Activated T-helper 1 cell treated with anti-CD3 and anti-CD28 coated beads, Interleukin-12 subunit alpha, Interleukin-12 subunit beta, Interleukin-2, Interleukin-4 antibody, amounts not matched to agents 30 ng/mL and 10 ng/mL and 1 ng/mL, durations not matched to agents 14 hours and 24 hours and 36 hours (primary cell): ENCODE data around the gene WASHC4. TPM values are rescaled to one million over a fixed set of nuclear protein-coding genes. Genes with fewer than 3 reads are reported as not detected.
"Not testable (repeated sequence)": the region's sequence is repeated elsewhere in the genome, so short reads cannot be mapped to it uniquely, and the experiment has no call there.

Experiments used
- DNase-seq: peaks from one replicate; pipeline ENCODE4 v3.0.0; 2021; ENCODE audit warnings: low spot score
- H3K27ac Mint-ChIP-seq: one replicate; pipeline ENCODE4 v1.8.0; 2021; ENCODE audit warnings: mild to moderate bottlenecking, mixed read lengths
- H3K27me3 Mint-ChIP-seq: one replicate; pipeline ENCODE4 v1.8.0; 2022; ENCODE audit warnings: mild to moderate bottlenecking, moderate library complexity, mixed read lengths; ENCODE audit not compliant: insufficient read depth
- H3K36me3 Mint-ChIP-seq: one replicate; pipeline ENCODE4 v1.8.0; 2021; ENCODE audit warnings: low read depth, mixed read lengths
- H3K4me1 Mint-ChIP-seq: one replicate; pipeline ENCODE4 v1.8.0; 2021; ENCODE audit warnings: low read depth, mixed read lengths
- H3K4me3 Mint-ChIP-seq: one replicate; pipeline ENCODE4 v1.8.0; 2021; ENCODE audit warnings: mild to moderate bottlenecking, moderate library complexity, mixed read lengths
- H3K9me3 Mint-ChIP-seq: one replicate; pipeline ENCODE4 v1.8.0; 2021; ENCODE audit warnings: mixed read lengths
- intact Hi-C: fragments of 100-400 bp; cut with micrococcal nuclease; formaldehyde crosslinking; loops from one replicate; pipeline ENCODE4 v1.15.1; 2024
- total RNA-seq: library from RNA; stranded (reverse); gene quantifications from 2 replicates; pipeline ENCODE4 v1.2.3, GENCODE V29; 2022

Gene WASHC4
- total RNA-seq, 1 donor from 2014 or later = 34.5 TPM

GRCh38 chr12:105078712-105079570, 28.6 kb upstream of the WASHC4 start:
- Mint-ChIP-seq H3K27ac (no peak overlapping the region), H3K4me3 (no peak overlapping the region), H3K36me3 (peaks cover 1% of the 10 kb centered on the region), H3K27me3 (peaks cover 17% of the 10 kb centered on the region), H3K9me3 (no peaks in the 10 kb centered on the region), H3K4me1 (peaks cover 6% of the 10 kb centered on the region)
- intact Hi-C loops = no loop called here
- no peak for DNase-seq

GRCh38 chr12:105083031-105083430, 24.5 kb upstream of the WASHC4 start:
- intact Hi-C loops = no loop called here
- peaks cover 5% of the 10 kb centered on the region for H3K9me3 Mint-ChIP-seq

GRCh38 chr12:105083551-105084105, 23.9 kb upstream of the WASHC4 start:
- Mint-ChIP-seq H3K4me3 (peak overlapping the region; percentile 82), H3K36me3 (peaks cover 1% of the 10 kb centered on the region), H3K9me3 (peaks cover 5% of the 10 kb centered on the region), H3K4me1 (peaks cover 8% of the 10 kb centered on the region), H3K27me3 (peaks cover 23% of the 10 kb centered on the region), H3K27ac (no peak overlapping the region)
- intact Hi-C loops = loop anchor here (1.0 kb wide), 1 partner anchor 24 kb away; the partner anchor contains the start of gene WASHC4
- DNase-seq = no peak

More at GRCh38 chr12:105083031-105083430, 24.5 kb upstream of the WASHC4 start:
- H3K36me3 Mint-ChIP-seq = peaks cover 1% of the 10 kb centered on the region
- peak overlapping the region; percentile 6 for H3K4me3 Mint-ChIP-seq
- H3K27ac Mint-ChIP-seq = no peak overlapping the region
- no peak for DNase-seq
- peaks cover 8% of the 10 kb centered on the region for H3K4me1 Mint-ChIP-seq
- H3K27me3 Mint-ChIP-seq = peaks cover 23% of the 10 kb centered on the region

GRCh38 chr12:105084251-105085250, 23.0 kb upstream of the WASHC4 start, which contains the start of gene ALDH1L2:
Gene ALDH1L2, minus strand, starts transcription at chr12:105084458. Its CDS starts 22 bp downstream, at chr12:105084436.
- Mint-ChIP-seq H3K27me3 (peaks cover 23% of the 10 kb centered on the region), H3K27ac (no peak within 1 kb of the TSS), H3K4me1 (peaks cover 8% of the 10 kb centered on the region), H3K36me3 (peaks cover 1% of the 10 kb centered on the region), H3K9me3 (peaks cover 5% of the 10 kb centered on the region), H3K4me3 (peak within 1 kb of the TSS; percentile 82)
- intact Hi-C loops = loop anchor here (1.0 kb wide), 1 partner anchor 23 kb away; the partner anchor contains the start of gene WASHC4
- DNase-seq = peak; percentile 62

- intact Hi-C loops = no loop called here
- DNase-seq = no peak
- H3K4me3 Mint-ChIP-seq = peak overlapping the region; percentile 68
- peaks cover 1% of the 10 kb centered on the region for H3K36me3 Mint-ChIP-seq
- peaks cover 8% of the 10 kb centered on the region for H3K4me1 Mint-ChIP-seq
- no peak overlapping the region for H3K27ac Mint-ChIP-seq
- peaks cover 23% of the 10 kb centered on the region for H3K27me3 Mint-ChIP-seq
- peaks cover 5% of the 10 kb centered on the region for H3K9me3 Mint-ChIP-seq
Observed at GRCh38 chr12:105085501-105085900, 22.0 kb upstream of the WASHC4 start.

- Mint-ChIP-seq H3K4me3 (no peak overlapping the region), H3K4me1 (no peaks in the 10 kb centered on the region), H3K9me3 (peaks cover 11% of the 10 kb centered on the region), H3K36me3 (peaks cover 3% of the 10 kb centered on the region), H3K27me3 (peaks cover 36% of the 10 kb centered on the region), H3K27ac (no peak overlapping the region)
- intact Hi-C loops = no loop called here
- no peak for DNase-seq
Observed at GRCh38 chr12:105089817-105090216, 17.7 kb upstream of the WASHC4 start.

GRCh38 chr12:105090361-105090760, 17.2 kb upstream of the WASHC4 start:
- intact Hi-C loops = no loop called here
- no peak overlapping the region for H3K27ac Mint-ChIP-seq
- peaks cover 3% of the 10 kb centered on the region for H3K36me3 Mint-ChIP-seq
- no peak for DNase-seq
- H3K4me1 Mint-ChIP-seq = no peaks in the 10 kb centered on the region
- H3K9me3 Mint-ChIP-seq = peaks cover 16% of the 10 kb centered on the region
- peaks cover 36% of the 10 kb centered on the region for H3K27me3 Mint-ChIP-seq
- H3K4me3 Mint-ChIP-seq = no peak overlapping the region

GRCh38 chr12:105091476-105092206, 15.9 kb upstream of the WASHC4 start:
- no peak overlapping the region for H3K4me3 Mint-ChIP-seq
- peaks cover 33% of the 10 kb centered on the region for H3K27me3 Mint-ChIP-seq
- no peak overlapping the region for H3K27ac Mint-ChIP-seq
- H3K9me3 Mint-ChIP-seq = peaks cover 22% of the 10 kb centered on the region
- no peak for DNase-seq
- H3K36me3 Mint-ChIP-seq = peaks cover 3% of the 10 kb centered on the region
- no peaks in the 10 kb centered on the region for H3K4me1 Mint-ChIP-seq
- intact Hi-C loops = no loop called here

- no peak for DNase-seq
- Mint-ChIP-seq H3K27me3 (peaks cover 32% of the 10 kb centered on the region), H3K27ac (no peak overlapping the region), H3K4me3 (no peak overlapping the region), H3K9me3 (peaks cover 24% of the 10 kb centered on the region), H3K36me3 (peaks cover 3% of the 10 kb centered on the region), H3K4me1 (no peaks in the 10 kb centered on the region)
- intact Hi-C loops = no loop called here
Observed at GRCh38 chr12:105092336-105092735, 15.2 kb upstream of the WASHC4 start.

- H3K4me3 Mint-ChIP-seq, DNase-seq, intact Hi-C loops, H3K27ac Mint-ChIP-seq, H3K36me3 Mint-ChIP-seq, H3K4me1 Mint-ChIP-seq: not testable (repeated sequence)
- Mint-ChIP-seq H3K9me3 (peaks cover 26% of the 10 kb centered on the region), H3K27me3 (peaks cover 56% of the 10 kb centered on the region)
Observed at GRCh38 chr12:105095338-105095737, 12.2 kb upstream of the WASHC4 start.

GRCh38 chr12:105099356-105099755, 8.2 kb upstream of the WASHC4 start:
- Mint-ChIP-seq H3K4me3 (no peak overlapping the region), H3K9me3 (peaks cover 20% of the 10 kb centered on the region), H3K4me1 (no peaks in the 10 kb centered on the region), H3K27me3 (peaks cover 43% of the 10 kb centered on the region), H3K27ac (no peak overlapping the region), H3K36me3 (peaks cover 1% of the 10 kb centered on the region)
- intact Hi-C loops = no loop called here
- DNase-seq = no peak
